Liver (tissue), 9 donors: ENCODE data around the gene ECEL1. TPM values are rescaled to one million over a fixed set of nuclear protein-coding genes. Genes with fewer than 3 reads are reported as not detected.
A peak's percentile ranks its signal among the peaks of the same experiment; 100 is the strongest.

Source experiments
- DNase-seq: peaks from one replicate; pipeline ENCODE4 v3.0.0-alpha.2; 2017; ENCODE audit warnings: low spot score
- H3K27ac ChIP-seq, 2 donors: one replicate each; pipeline ENCODE4 v1.7.0; 2013; ENCODE audit warnings: inconsistent platforms in 2 of 2, low read length in 2 of 2, control low read depth in 1 of 2, low read depth in 1 of 2, mild to moderate bottlenecking in 1 of 2
- H3K27me3 ChIP-seq, 4 donors: one replicate each; pipeline versions ENCODE4 v1.6.1 to v1.7.0; 2013; ENCODE audit warnings: low read length in 3 of 4, inconsistent platforms in 1 of 4, mild to moderate bottlenecking in 1 of 4, moderate library complexity in 1 of 4; ENCODE audit not compliant: control insufficient read depth in 4 of 4, insufficient read depth in 4 of 4
- H3K36me3 ChIP-seq, 4 donors: one replicate each; pipeline versions ENCODE4 v1.6.1 to v1.7.0; 2013; ENCODE audit warnings: low read length in 3 of 4, mild to moderate bottlenecking in 3 of 4, low read depth in 1 of 4, moderate library complexity in 1 of 4; ENCODE audit not compliant: control insufficient read depth in 4 of 4, insufficient read depth in 3 of 4
- H3K4me1 ChIP-seq, 4 donors: one replicate each; pipeline versions ENCODE4 v1.6.1 to v1.7.0; 2013; ENCODE audit warnings: low read length in 3 of 4, mild to moderate bottlenecking in 3 of 4, moderate library complexity in 1 of 4; ENCODE audit not compliant: control insufficient read depth in 4 of 4, insufficient read depth in 4 of 4
- H3K4me3 ChIP-seq, 3 donors: one replicate each; pipeline versions ENCODE4 v1.6.1 to v1.7.0; 2013; ENCODE audit warnings: low read length in 3 of 3, control low read depth in 1 of 3, low read depth in 1 of 3, mild to moderate bottlenecking in 1 of 3
- H3K9ac ChIP-seq, 2 donors: one replicate each; pipeline ENCODE4 v1.7.0; 2013; ENCODE audit warnings: low read length in 2 of 2, mild to moderate bottlenecking in 2 of 2, moderate library complexity in 2 of 2, control low read depth in 1 of 2, low read depth in 1 of 2
- H3K9me3 ChIP-seq, 4 donors: one replicate each; pipeline versions ENCODE4 v1.6.1 to v1.7.0; 2013; ENCODE audit warnings: low read length in 3 of 4; ENCODE audit not compliant: control insufficient read depth in 4 of 4
- ATF3 ChIP-seq: IDR thresholded peaks from 2 replicates; pipeline ENCODE4 v1.6.1; 2016; ENCODE audit warnings: antibody characterized with exemption
- EGR1 ChIP-seq, 2 donors: IDR thresholded peaks; 2 replicates each; pipeline ENCODE4 v1.6.1; 2016 to 2018; ENCODE audit warnings: antibody characterized with exemption in 2 of 2, low read depth in 2 of 2
- GABPA ChIP-seq, 2 donors: IDR thresholded peaks in 1 of 2; conservative IDR thresholded peaks in 1 of 2; 2 replicates each; pipeline ENCODE4 v1.6.1; 2016; ENCODE audit warnings: antibody characterized with exemption in 2 of 2, mild to moderate bottlenecking in 1 of 2, moderate library complexity in 1 of 2
- HNF4A ChIP-seq, 2 donors: conservative IDR thresholded peaks; 2 replicates each; pipeline ENCODE4 v1.6.1; 2016; ENCODE audit warnings: antibody characterized with exemption in 2 of 2, mild to moderate bottlenecking in 2 of 2
- HNF4G ChIP-seq: IDR thresholded peaks from 2 replicates; pipeline ENCODE4 v1.6.1; 2016; ENCODE audit warnings: antibody characterized with exemption
- JUND ChIP-seq, 2 donors: IDR thresholded peaks; 2 replicates each; pipeline ENCODE4 v1.6.1; 2016; ENCODE audit warnings: antibody characterized with exemption in 2 of 2
- NR2F2 ChIP-seq: IDR thresholded peaks from 2 replicates; pipeline ENCODE4 v1.6.1; 2016; ENCODE audit warnings: antibody characterized with exemption
- RAD21 ChIP-seq, 2 donors: IDR thresholded peaks; 2 replicates each; pipeline ENCODE4 v1.6.1; 2016; ENCODE audit warnings: antibody characterized with exemption in 2 of 2, mild to moderate bottlenecking in 2 of 2
- REST ChIP-seq: IDR thresholded peaks from 2 replicates; pipeline ENCODE4 v1.6.1; 2016; ENCODE audit warnings: antibody characterized with exemption, mild to moderate bottlenecking
- SP1 ChIP-seq: IDR thresholded peaks from 2 replicates; pipeline ENCODE4 v1.6.1; 2018; ENCODE audit warnings: antibody characterized with exemption, mild to moderate bottlenecking
- TAF1 ChIP-seq: conservative IDR thresholded peaks from 2 replicates; pipeline ENCODE4 v1.6.1; 2016; ENCODE audit warnings: antibody characterized with exemption, mild to moderate bottlenecking
- WGBS: extraction: QIAGEN DNeasy Blood & Tissue Kit; methylation state at CpG from one replicate; pipeline ENCODE4 v1.1.7; 2013; 5-methylcytosine and 5-hydroxymethylcytosine counted together
- polyA plus RNA-seq, 2 donors: library from polyadenylated mRNA; stranded (reverse) in 1 of 2; unstranded in 1 of 2; fragments of 200-250 nt in 1 of 2; fragments of >200 nt in 1 of 2; fragmentation: Nextera tagmentation in 1 of 2; extraction: Ambion mirVana in 1 of 2; gene quantifications; one replicate each; pipeline versions ENCODE4 v1.2.1 to v1.2.3, GENCODE V29; 2013 to 2015
- total RNA-seq, 2 donors: library from RNA; depleted of rRNA; stranded (reverse); fragments of >200 nt; gene quantifications; one replicate each; pipeline ENCODE4 v1.2.3, GENCODE V29; 2014
- TF ChIP-seq, protein P1 (sequence below): IDR thresholded peaks from 2 replicates; pipeline ENCODE4 v1.6.1; 2016; ENCODE audit warnings: antibody characterized with exemption
- TF ChIP-seq, protein P2 (sequence below): fragments of 150-350 bp; IDR thresholded peaks from 2 replicates; pipeline ENCODE4 v1.5.1; 2017; ENCODE audit warnings: improper control_type of control experiment, low read depth, low read length; ENCODE audit not compliant: missing input control
- TF ChIP-seq, protein P3 (sequence below): IDR thresholded peaks from 2 replicates; pipeline ENCODE4 v1.6.1; 2016; ENCODE audit warnings: antibody characterized with exemption
- donor health status: healthy.
- donor health status: healthy.
- donor health status: healthy.
- donor health status: healthy.
- donor health status: healthy.

ECEL1 gene
- total and polyA plus RNA-seq, 4 donors = 0.67 to 1.8 TPM; not detected in 2

DNA sequence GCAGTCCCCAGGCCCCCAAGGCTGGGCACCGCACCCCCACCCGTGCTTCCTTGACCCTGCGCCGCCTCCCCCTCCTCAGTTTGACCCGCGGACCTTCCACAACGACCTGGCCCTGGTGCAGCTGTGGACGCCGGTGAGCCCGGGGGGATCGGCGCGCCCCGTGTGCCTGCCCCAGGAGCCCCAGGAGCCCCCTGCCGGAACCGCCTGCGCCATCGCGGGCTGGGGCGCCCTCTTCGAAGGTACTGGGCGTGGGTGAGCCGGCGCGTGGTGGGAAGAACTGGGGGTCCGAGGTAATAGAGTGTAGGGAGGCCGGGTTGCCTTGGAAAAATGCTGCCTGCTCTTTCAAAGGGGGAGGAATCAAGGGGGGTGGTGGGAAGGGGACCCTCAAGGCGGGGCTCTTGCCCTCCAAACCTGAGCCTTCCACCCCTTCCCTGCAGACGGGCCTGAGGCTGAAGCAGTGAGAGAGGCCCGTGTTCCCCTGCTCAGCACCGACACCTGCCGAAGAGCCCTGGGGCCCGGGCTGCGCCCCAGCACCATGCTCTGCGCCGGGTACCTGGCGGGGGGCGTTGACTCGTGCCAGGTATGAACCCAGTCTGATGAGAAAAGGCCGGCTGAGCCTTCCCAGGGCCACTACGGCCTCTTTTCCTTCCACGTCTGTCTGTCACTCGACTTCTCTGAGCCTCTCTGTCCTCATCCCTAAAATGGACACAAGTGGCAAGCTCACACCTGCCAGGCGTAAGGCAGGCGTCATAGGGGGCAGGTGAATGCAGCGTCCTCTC lies 35.2 kb upstream of the ECEL1 start:
- Histone ChIP-seq H3K27me3 (peaks cover 0 to 8% (median 5%) of the 10 kb centered on the region in 4 donors), H3K27ac (no peak overlapping the region), H3K36me3 (no peaks in the 10 kb centered on the region), H3K9me3 (no peaks in the 10 kb centered on the region), H3K4me3 (peak overlapping the region in 1 of 3 donors; percentile 30), H3K4me1 (peaks cover 7 to 22% (median 13%) of the 10 kb centered on the region in 4 donors), H3K9ac (no peak overlapping the region)
- WGBS = 22% methylated on average over 46 of the region's 46 CpGs
- TF ChIP-seq SP1 (no peak), NR2F2 (no peak), TAF1 (no peak), HNF4G (no peak), REST (no peak), EGR1 (IDR thresholded peaks at IDR 0.05; ENCODE audit: low read depth in 2 of 2) (no peak), RAD21 (IDR thresholded peaks at IDR 0.05) (no peak), JUND (IDR thresholded peaks at IDR 0.05) (no peak), HNF4A (conservative IDR thresholded peaks at IDR 0.05) (no peak)
- TF ChIP-seq, protein P1, sequence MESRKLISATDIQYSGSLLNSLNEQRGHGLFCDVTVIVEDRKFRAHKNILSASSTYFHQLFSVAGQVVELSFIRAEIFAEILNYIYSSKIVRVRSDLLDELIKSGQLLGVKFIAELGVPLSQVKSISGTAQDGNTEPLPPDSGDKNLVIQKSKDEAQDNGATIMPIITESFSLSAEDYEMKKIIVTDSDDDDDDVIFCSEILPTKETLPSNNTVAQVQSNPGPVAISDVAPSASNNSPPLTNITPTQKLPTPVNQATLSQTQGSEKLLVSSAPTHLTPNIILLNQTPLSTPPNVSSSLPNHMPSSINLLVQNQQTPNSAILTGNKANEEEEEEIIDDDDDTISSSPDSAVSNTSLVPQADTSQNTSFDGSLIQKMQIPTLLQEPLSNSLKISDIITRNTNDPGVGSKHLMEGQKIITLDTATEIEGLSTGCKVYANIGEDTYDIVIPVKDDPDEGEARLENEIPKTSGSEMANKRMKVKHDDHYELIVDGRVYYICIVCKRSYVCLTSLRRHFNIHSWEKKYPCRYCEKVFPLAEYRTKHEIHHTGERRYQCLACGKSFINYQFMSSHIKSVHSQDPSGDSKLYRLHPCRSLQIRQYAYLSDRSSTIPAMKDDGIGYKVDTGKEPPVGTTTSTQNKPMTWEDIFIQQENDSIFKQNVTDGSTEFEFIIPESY = no peak
- TF ChIP-seq, protein P2, sequence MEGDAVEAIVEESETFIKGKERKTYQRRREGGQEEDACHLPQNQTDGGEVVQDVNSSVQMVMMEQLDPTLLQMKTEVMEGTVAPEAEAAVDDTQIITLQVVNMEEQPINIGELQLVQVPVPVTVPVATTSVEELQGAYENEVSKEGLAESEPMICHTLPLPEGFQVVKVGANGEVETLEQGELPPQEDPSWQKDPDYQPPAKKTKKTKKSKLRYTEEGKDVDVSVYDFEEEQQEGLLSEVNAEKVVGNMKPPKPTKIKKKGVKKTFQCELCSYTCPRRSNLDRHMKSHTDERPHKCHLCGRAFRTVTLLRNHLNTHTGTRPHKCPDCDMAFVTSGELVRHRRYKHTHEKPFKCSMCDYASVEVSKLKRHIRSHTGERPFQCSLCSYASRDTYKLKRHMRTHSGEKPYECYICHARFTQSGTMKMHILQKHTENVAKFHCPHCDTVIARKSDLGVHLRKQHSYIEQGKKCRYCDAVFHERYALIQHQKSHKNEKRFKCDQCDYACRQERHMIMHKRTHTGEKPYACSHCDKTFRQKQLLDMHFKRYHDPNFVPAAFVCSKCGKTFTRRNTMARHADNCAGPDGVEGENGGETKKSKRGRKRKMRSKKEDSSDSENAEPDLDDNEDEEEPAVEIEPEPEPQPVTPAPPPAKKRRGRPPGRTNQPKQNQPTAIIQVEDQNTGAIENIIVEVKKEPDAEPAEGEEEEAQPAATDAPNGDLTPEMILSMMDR = no peak
- no peak for DNase-seq

- H3K4me3 ChIP-seq = peak overlapping the region in 2 of 3 donors; percentile 28 to 30
- TF ChIP-seq SP1 (no peak), ATF3 (no peak), HNF4A (conservative IDR thresholded peaks at IDR 0.05) (no peak), EGR1 (IDR thresholded peaks at IDR 0.05; ENCODE audit: low read depth in 2 of 2) (no peak), REST (no peak), NR2F2 (no peak), GABPA (IDR thresholded peaks at IDR 0.05 in 1 of 2, conservative IDR thresholded peaks at IDR 0.05 in 1 of 2) (no peak), JUND (IDR thresholded peaks at IDR 0.05) (no peak)
- TF ChIP-seq, protein P1 = no peak
- TF ChIP-seq, protein P3, sequence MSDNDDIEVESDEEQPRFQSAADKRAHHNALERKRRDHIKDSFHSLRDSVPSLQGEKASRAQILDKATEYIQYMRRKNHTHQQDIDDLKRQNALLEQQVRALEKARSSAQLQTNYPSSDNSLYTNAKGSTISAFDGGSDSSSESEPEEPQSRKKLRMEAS = no peak
Observed at GRCh38 chr2:232521959-232522622, 34.5 kb upstream of the ECEL1 start.

More at GRCh38 chr2:232521959-232522622, 34.5 kb upstream of the ECEL1 start:
- Histone ChIP-seq H3K27ac (no peak overlapping the region), H3K9ac (no peak overlapping the region), H3K36me3 (no peaks in the 10 kb centered on the region), H3K4me1 (peaks cover 7 to 22% (median 13%) of the 10 kb centered on the region in 4 donors), H3K27me3 (peaks cover 0 to 8% (median 5%) of the 10 kb centered on the region in 4 donors), H3K9me3 (no peaks in the 10 kb centered on the region)
- DNase-seq = peak; percentile 79
- 8% methylated on average over 66 of the region's 66 CpGs for WGBS
